ENCODE measurements around the gene RAPGEF2. TPM values are rescaled to one million over a fixed set of nuclear protein-coding genes. Genes with fewer than 3 reads are reported as not detected.
A peak's percentile ranks its signal among the peaks of the same experiment; 100 is the strongest.
"Not testable (repeated sequence)": the region's sequence is repeated elsewhere in the genome, so short reads cannot be mapped to it uniquely, and the experiment has no call there.

RAPGEF2 gene
- total RNA-seq, 1 experiment from 2014 or later = 23.8 TPM

- TF ChIP-seq CTCF (IDR thresholded peaks at IDR 0.05; ENCODE audit: unreplicated experiment) = no peak
- H3K4me3 Mint-ChIP-seq (ENCODE audit: low read depth, unreplicated experiment) = no peak overlapping the region
- peak overlapping the region; percentile 71 for H3K27ac Mint-ChIP-seq (ENCODE audit: unreplicated experiment)
- intact Hi-C loops (cut with micrococcal nuclease; ENCODE audit: unreplicated experiment) = no loop called here
- H3K36me3 Mint-ChIP-seq (ENCODE audit: insufficient read depth, unreplicated experiment) = no peaks in the 10 kb centered on the region
- no peaks in the 10 kb centered on the region for H3K9me3 Mint-ChIP-seq (ENCODE audit: low read depth, unreplicated experiment)
- H3K27me3 Mint-ChIP-seq (ENCODE audit: unreplicated experiment) = no peaks in the 10 kb centered on the region
- H3K4me1 Mint-ChIP-seq (ENCODE audit: low read depth, unreplicated experiment) = peaks cover 14% of the 10 kb centered on the region
- CTCF ChIA-PET = no interaction called here
- BruUV-seq (replicated peaks) = no TSS peak
- DNase-seq = no peak
Observed at GRCh38 chr4:159071969-159072765, 30.7 kb upstream of the RAPGEF2 start.

- TF ChIP-seq CTCF (IDR thresholded peaks at IDR 0.05; ENCODE audit: unreplicated experiment) = no peak
- no peaks in the 10 kb centered on the region for H3K27me3 Mint-ChIP-seq (ENCODE audit: unreplicated experiment)
- H3K4me3 Mint-ChIP-seq (ENCODE audit: low read depth, unreplicated experiment) = no peak overlapping the region
- peaks cover 2% of the 10 kb centered on the region for H3K9me3 Mint-ChIP-seq (ENCODE audit: low read depth, unreplicated experiment)
- BruUV-seq (replicated peaks) = no TSS peak
- CTCF ChIA-PET = no interaction called here
- no peak for DNase-seq
- H3K27ac Mint-ChIP-seq (ENCODE audit: unreplicated experiment) = no peak overlapping the region
- H3K36me3 Mint-ChIP-seq (ENCODE audit: insufficient read depth, unreplicated experiment) = no peaks in the 10 kb centered on the region
- intact Hi-C loops (cut with micrococcal nuclease; ENCODE audit: unreplicated experiment) = no loop called here
- peaks cover 22% of the 10 kb centered on the region for H3K4me1 Mint-ChIP-seq (ENCODE audit: low read depth, unreplicated experiment)
Observed at GRCh38 chr4:159075531-159075932, 27.3 kb upstream of the RAPGEF2 start.

- CTCF ChIA-PET = interaction anchor here (0.6 to 1.2 kb wide), 2 partner anchors 17 to 891 kb away, joined by 3 to 5 read pairs; no protein-coding TSS in a partner anchor
Observed at GRCh38 chr4:159077018-159077417, 25.9 kb upstream of the RAPGEF2 start.

GRCh38 chr4:159077702-159078495 lies 25.0 kb upstream of the RAPGEF2 start:
- Mint-ChIP-seq H3K4me3 (ENCODE audit: low read depth, unreplicated experiment) (no peak overlapping the region), H3K27ac (ENCODE audit: unreplicated experiment) (peak overlapping the region; percentile 54), H3K27me3 (ENCODE audit: unreplicated experiment) (no peaks in the 10 kb centered on the region), H3K36me3 (ENCODE audit: insufficient read depth, unreplicated experiment) (no peaks in the 10 kb centered on the region), H3K9me3 (ENCODE audit: low read depth, unreplicated experiment) (peaks cover 2% of the 10 kb centered on the region), H3K4me1 (ENCODE audit: low read depth, unreplicated experiment) (peaks cover 8% of the 10 kb centered on the region)
- DNase-seq = no peak
- TF ChIP-seq CTCF (IDR thresholded peaks at IDR 0.05; ENCODE audit: unreplicated experiment) = no peak
- intact Hi-C loops (cut with micrococcal nuclease; ENCODE audit: unreplicated experiment) = no loop called here
- CTCF ChIA-PET = interaction anchor here (1.2 kb wide), 1 partner anchor 16 kb away, joined by 3 read pairs; no protein-coding TSS in a partner anchor
- BruUV-seq (replicated peaks) = no TSS peak

More at GRCh38 chr4:159077018-159077417, 25.9 kb upstream of the RAPGEF2 start:
- H3K4me1 Mint-ChIP-seq (ENCODE audit: low read depth, unreplicated experiment); H3K27ac Mint-ChIP-seq (ENCODE audit: unreplicated experiment); H3K36me3 Mint-ChIP-seq (ENCODE audit: insufficient read depth, unreplicated experiment); H3K4me3 Mint-ChIP-seq (ENCODE audit: low read depth, unreplicated experiment); H3K9me3 Mint-ChIP-seq (ENCODE audit: low read depth, unreplicated experiment); intact Hi-C loops (cut with micrococcal nuclease; ENCODE audit: unreplicated experiment); H3K27me3 Mint-ChIP-seq (ENCODE audit: unreplicated experiment); DNase-seq; BruUV-seq (replicated peaks): not testable (repeated sequence)
